HG03575 (cell line): Measurements from ENCODE around the gene ZNF746.

ENCODE experiments used
- ATAC-seq: cut with Tn5 transposase; IDR thresholded peaks from one replicate; pipeline ENCODE4 v1.9.1; 2021; ENCODE audit not compliant: unreplicated experiment, insufficient number of reproducible peaks, low FRiP score; ENCODE audit errors: extremely low read depth

The ZNF746 gene

GRCh38 chr7:149436358-149436757, 61.3 kb downstream of the ZNF746 start:
- ATAC-seq = no peak

- ATAC-seq = no peak
These were observed 64.5 kb downstream of the ZNF746 start for GRCh38 chr7:149433124-149433523.

DNA sequence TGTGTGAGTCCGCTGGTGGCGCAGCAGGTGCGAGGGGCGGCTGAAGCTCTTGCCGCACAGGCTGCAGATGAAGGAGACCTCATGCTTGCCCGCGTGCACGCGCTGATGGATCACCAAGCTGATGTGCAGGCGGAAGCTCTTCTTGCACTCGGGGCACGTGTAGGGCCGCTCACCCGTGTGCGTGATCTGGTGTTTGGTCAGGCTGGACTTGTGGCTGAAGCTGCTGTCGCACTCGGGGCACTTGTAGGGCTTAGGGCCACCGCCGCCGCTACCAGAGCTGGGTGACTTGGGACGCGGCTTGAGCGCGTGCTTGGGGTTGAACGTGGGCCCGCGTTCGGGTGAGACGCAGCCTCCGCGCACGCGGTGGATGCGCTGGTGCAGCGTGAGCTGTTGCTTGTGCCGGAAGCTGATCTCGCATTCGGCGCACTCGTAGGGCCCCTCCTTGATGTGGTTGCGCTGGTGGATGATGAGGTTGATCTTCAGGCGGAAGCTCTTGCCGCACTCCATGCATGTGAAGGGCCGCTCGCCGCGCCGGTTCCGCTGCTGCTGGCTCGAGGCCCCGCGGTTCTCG, 65.4 kb downstream of the ZNF746 start:
- no peak for ATAC-seq

- no peak for ATAC-seq
These were observed 66.0 kb downstream of the ZNF746 start for GRCh38 chr7:149431486-149432120.

DNA sequence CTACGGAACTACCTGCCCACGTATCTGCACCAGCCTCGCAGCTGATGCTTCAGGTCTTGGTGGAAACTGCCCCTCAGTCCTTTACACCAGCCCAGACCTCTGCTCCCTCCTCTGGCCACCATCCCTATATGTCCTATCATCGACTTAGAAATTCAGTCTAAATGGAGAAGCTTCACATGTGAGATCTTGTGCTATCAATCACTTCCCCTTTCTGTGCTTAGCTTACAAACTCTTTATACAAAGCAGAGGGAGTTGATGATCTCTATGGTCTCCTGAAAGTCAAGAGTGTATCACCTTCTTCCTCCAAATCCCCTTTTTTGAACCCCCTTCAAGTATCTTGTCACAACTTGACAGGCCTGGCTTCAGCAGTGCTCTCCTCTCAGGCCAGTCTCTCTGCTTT, 67.4 kb downstream of the ZNF746 start:
- no peak for ATAC-seq

- ATAC-seq = no peak
These were observed 69.7 kb downstream of the ZNF746 start for GRCh38 chr7:149427893-149428292.

DNA sequence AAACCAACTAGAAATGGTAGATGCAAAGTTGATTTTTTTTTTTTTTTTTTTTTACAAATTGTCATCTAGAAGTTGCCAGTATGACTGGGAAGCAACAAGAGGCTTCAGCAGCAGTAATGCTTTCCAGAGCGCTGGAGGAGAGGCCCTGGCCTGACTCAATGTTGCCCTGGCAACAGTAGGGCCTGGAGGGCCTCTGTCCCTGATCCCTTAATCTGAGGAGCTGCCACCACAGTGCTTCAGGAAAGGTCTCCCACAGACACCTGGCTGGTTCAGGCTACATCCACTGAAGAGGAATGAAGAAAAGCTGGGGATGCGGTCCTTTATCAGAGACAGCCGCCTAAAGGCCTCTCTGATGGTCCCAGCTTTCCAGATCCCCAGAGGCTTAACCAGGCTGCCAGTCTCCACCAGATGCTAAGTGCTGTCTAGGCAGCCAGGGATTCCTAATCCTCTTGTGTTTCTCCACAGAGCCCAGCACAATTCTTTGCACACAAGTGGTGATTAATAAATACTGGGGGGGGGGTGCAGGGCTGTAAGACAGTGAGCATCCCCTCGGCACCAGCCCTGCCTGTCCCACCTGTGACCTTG, 70.4 kb downstream of the ZNF746 start:
- ATAC-seq = no peak

- ATAC-seq = no peak
These were observed 74.0 kb downstream of the ZNF746 start for GRCh38 chr7:149423449-149424110.

DNA sequence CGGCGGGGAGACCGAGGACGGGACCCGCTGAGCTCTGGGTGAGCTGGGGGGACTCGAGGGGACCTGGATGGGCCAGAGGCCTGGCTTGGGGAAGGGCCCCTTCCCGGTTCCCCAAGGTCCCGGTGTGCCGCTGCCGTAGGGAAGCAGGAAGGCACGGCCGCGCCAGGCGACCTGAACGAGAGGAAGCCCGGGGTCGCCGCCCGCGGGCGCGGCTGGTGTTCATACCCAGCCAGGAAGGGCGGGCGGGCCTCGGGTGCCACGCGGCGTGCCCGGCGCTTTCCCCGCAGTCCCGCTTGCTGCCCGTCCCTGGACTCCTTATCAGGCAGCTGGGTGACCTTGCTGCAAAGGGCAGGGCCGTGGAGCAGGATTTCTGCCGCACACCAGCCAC, 74.7 kb downstream of the ZNF746 start:
- no peak for ATAC-seq
